ENCODE data around the gene ZNF701.

- TF ChIP-seq CTCF (IDR thresholded peaks at IDR 0.05), result peak in 2 of 3 donors; percentile 19 to 27
- TF ChIP-seq POLR2A (IDR thresholded peaks at IDR 0.05), result no peak
Observed at GRCh38 chr19:52601025-52601973, 31.2 kb downstream of the ZNF701 start.

All from breast epithelium (tissue), 3 donors.